Mesendoderm (in vitro differentiated cells): ENCODE data around the gene MBD6.
"Not testable (repeated sequence)": the region's sequence is repeated elsewhere in the genome, so short reads cannot be mapped to it uniquely, and the experiment has no call there.

Experiments
- DNase-seq: peaks from one replicate; pipeline ENCODE4 v3.0.0; 2013
- H2AK5ac ChIP-seq: 2 replicates; pipeline ENCODE4 v1.6.1; 2013; ENCODE audit warnings: low read length, inconsistent platforms
- H2BK120ac ChIP-seq: 2 replicates; pipeline ENCODE4 v1.6.1; 2013; ENCODE audit warnings: low read depth, mild to moderate bottlenecking, low read length, moderate library complexity, mixed read lengths
- H2BK15ac ChIP-seq: replicated peaks from 2 replicates; pipeline ENCODE4 v1.6.1; 2013; ENCODE audit warnings: low read depth, mild to moderate bottlenecking, moderate library complexity
- H2BK5ac ChIP-seq: 2 replicates; pipeline ENCODE4 v1.6.1; 2013; ENCODE audit warnings: low read length, inconsistent platforms
- H3K18ac ChIP-seq: 2 replicates; pipeline ENCODE4 v1.6.1; 2013; ENCODE audit warnings: mild to moderate bottlenecking, low read length, mixed read lengths
- H3K23ac ChIP-seq: one replicate; pipeline ENCODE4 v1.6.1; 2013; ENCODE audit warnings: low read length
- H3K27ac ChIP-seq: 2 replicates; pipeline ENCODE4 v1.5.1; 2013; ENCODE audit warnings: low read depth, mild to moderate bottlenecking, inconsistent platforms, low read length, moderate library complexity
- H3K27me3 ChIP-seq: 2 replicates; pipeline ENCODE4 v1.6.1; 2013; ENCODE audit warnings: low read length, control low read depth, mild to moderate bottlenecking, inconsistent platforms; ENCODE audit not compliant: insufficient read depth, poor library complexity
- H3K36me3 ChIP-seq: 2 replicates; pipeline ENCODE4 v1.6.1; 2013; ENCODE audit warnings: low read length, inconsistent platforms; ENCODE audit not compliant: control insufficient read depth, insufficient read depth
- H3K4ac ChIP-seq: one replicate; pipeline ENCODE4 v1.6.1; 2013; ENCODE audit warnings: low read depth, mild to moderate bottlenecking, low read length, moderate library complexity
- H3K4me1 ChIP-seq: 2 replicates; pipeline ENCODE4 v1.6.1; 2013; ENCODE audit warnings: low read depth, low read length, inconsistent platforms; ENCODE audit not compliant: control insufficient read depth
- H3K4me2 ChIP-seq: 2 replicates; pipeline ENCODE4 v1.6.1; 2013; ENCODE audit warnings: low read length
- H3K4me3 ChIP-seq: 2 replicates; pipeline ENCODE4 v1.5.1; 2013; ENCODE audit warnings: mild to moderate bottlenecking, low read length
- H3K56ac ChIP-seq: one replicate; pipeline ENCODE4 v1.6.1; 2013; ENCODE audit warnings: low read length
- H3K79me1 ChIP-seq: 2 replicates; pipeline ENCODE4 v1.6.1; 2013; ENCODE audit warnings: low read length, inconsistent platforms
- H3K79me2 ChIP-seq: 2 replicates; pipeline ENCODE4 v1.6.1; 2013; ENCODE audit warnings: mild to moderate bottlenecking, low read length; ENCODE audit not compliant: control insufficient read depth, insufficient read depth
- H3K9ac ChIP-seq: 2 replicates; pipeline ENCODE4 v1.6.1; 2013; ENCODE audit warnings: low read length, inconsistent platforms
- H4K5ac ChIP-seq: one replicate; pipeline ENCODE4 v1.6.1; 2013; ENCODE audit warnings: low read length
- H4K8ac ChIP-seq: one replicate; pipeline ENCODE4 v1.6.1; 2013; ENCODE audit warnings: low read depth, mild to moderate bottlenecking, control low read depth, low read length, moderate library complexity
- WGBS: extraction: QIAGEN DNeasy Blood & Tissue Kit; methylation state at CpG from one replicate; pipeline ENCODE4 v1.1.7; 2013; ENCODE audit warnings: low lambda C conversion rate, missing lambda C conversion rate; ENCODE audit not compliant: insufficient coverage; ENCODE audit errors: extremely low coverage; 5-methylcytosine and 5-hydroxymethylcytosine counted together

The MBD6 gene

GRCh38 chr12:57517718-57518117, 4.9 kb upstream of the MBD6 start:
- not testable (repeated sequence) for H2BK5ac ChIP-seq, H3K4me3 ChIP-seq, H3K18ac ChIP-seq, H2BK15ac ChIP-seq, H3K9ac ChIP-seq, H4K5ac ChIP-seq, H2BK120ac ChIP-seq, H3K79me2 ChIP-seq, H3K4ac ChIP-seq, H3K4me1 ChIP-seq, H3K4me2 ChIP-seq, H3K56ac ChIP-seq, H3K27ac ChIP-seq, H3K27me3 ChIP-seq, H2AK5ac ChIP-seq, H3K23ac ChIP-seq, H4K8ac ChIP-seq, DNase-seq, H3K79me1 ChIP-seq
- no CpG with 5 or more reads among the region's 10 CpGs for WGBS
- H3K36me3 ChIP-seq = peaks cover 28% of the 10 kb centered on the region

- Histone ChIP-seq H3K79me1 (peaks cover 6% of the 10 kb centered on the region), H3K4me3 (no peak overlapping the region), H3K36me3 (peaks cover 25% of the 10 kb centered on the region), H3K79me2 (peaks cover 5% of the 10 kb centered on the region), H3K23ac (no peak overlapping the region), H4K8ac (no peak overlapping the region), H3K56ac (no peak overlapping the region), H2AK5ac (no peak overlapping the region), H3K4me1 (peaks cover 6% of the 10 kb centered on the region), H3K18ac (no peak overlapping the region), H3K9ac (peak overlapping the region; percentile 33), H2BK120ac (no peak overlapping the region), H3K27ac (no peak overlapping the region), H2BK15ac (no peak overlapping the region), H3K27me3 (no peaks in the 10 kb centered on the region), H4K5ac (no peak overlapping the region), H3K4me2 (peak overlapping the region; percentile 11), H2BK5ac (no peak overlapping the region), H3K4ac (no peak overlapping the region)
- no CpG with 5 or more reads among the region's 8 CpGs for WGBS
- no peak for DNase-seq
Measured at GRCh38 chr12:57518176-57518919, 4.3 kb upstream of the MBD6 start.

GRCh38 chr12:57518920-57519795, 3.5 kb upstream of the MBD6 start:
- Histone ChIP-seq H3K4me1 (peaks cover 9% of the 10 kb centered on the region), H3K4me2 (peak overlapping the region; percentile 28), H3K36me3 (peaks cover 25% of the 10 kb centered on the region), H2BK5ac (no peak overlapping the region), H4K8ac (no peak overlapping the region), H3K18ac (peak overlapping the region; percentile 1), H3K27me3 (no peaks in the 10 kb centered on the region), H4K5ac (no peak overlapping the region), H3K56ac (peak overlapping the region; percentile 82), H3K4ac (peak overlapping the region; percentile 6), H3K9ac (peak overlapping the region; percentile 75), H3K79me1 (peaks cover 8% of the 10 kb centered on the region), H2BK15ac (no peak overlapping the region), H3K27ac (peak overlapping the region; percentile 86), H2BK120ac (no peak overlapping the region), H2AK5ac (no peak overlapping the region), H3K79me2 (peaks cover 5% of the 10 kb centered on the region), H3K23ac (no peak overlapping the region), H3K4me3 (peak overlapping the region; percentile 67)
- no CpG with 5 or more reads among the region's 7 CpGs for whole genome bisulfite sequencing
- DNase-seq = peak; percentile 85

GRCh38 chr12:57519796-57520052, 2.9 kb upstream of the MBD6 start:
- Histone ChIP-seq H2BK5ac (peak overlapping the region; percentile 1), H3K27ac (peak overlapping the region; percentile 86), H3K27me3 (no peaks in the 10 kb centered on the region), H3K56ac (peak overlapping the region; percentile 82), H3K18ac (peak overlapping the region; percentile 1), H2AK5ac (no peak overlapping the region), H3K79me2 (peaks cover 5% of the 10 kb centered on the region), H3K4me1 (peaks cover 9% of the 10 kb centered on the region), H2BK15ac (no peak overlapping the region), H3K4ac (peak overlapping the region; percentile 6), H3K23ac (no peak overlapping the region), H3K79me1 (peaks cover 11% of the 10 kb centered on the region), H2BK120ac (no peak overlapping the region), H4K8ac (no peak overlapping the region), H3K4me3 (peak overlapping the region; percentile 67), H3K36me3 (peaks cover 22% of the 10 kb centered on the region), H3K9ac (peak overlapping the region; percentile 75), H4K5ac (no peak overlapping the region), H3K4me2 (peak overlapping the region; percentile 28)
- no peak for DNase-seq
- no CpG with 5 or more reads among the region's 8 CpGs for WGBS

GRCh38 chr12:57520053-57520818, 2.4 kb upstream of the MBD6 start, which contains the start of gene DDIT3:
TSS of gene DDIT3 (minus strand) at chr12:57520514. CDS start at chr12:57517406, 3,108 bp downstream.
- WGBS = no CpG with 5 or more reads among the region's 52 CpGs
- peak within 1 kb of the TSS; percentile 33 for H3K18ac ChIP-seq
- peak; percentile 99 for DNase-seq
- peaks cover 9% of the 10 kb centered on the region for H3K4me1 ChIP-seq
- peaks cover 5% of the 10 kb centered on the region for H3K79me2 ChIP-seq
- peak within 1 kb of the TSS; percentile 6 for H3K4ac ChIP-seq
- H3K4me3 ChIP-seq = peak within 1 kb of the TSS; percentile 67
- H2AK5ac ChIP-seq = no peak within 1 kb of the TSS
- peak within 1 kb of the TSS; percentile 92 for H4K8ac ChIP-seq
- peak within 1 kb of the TSS; percentile 90 for H3K56ac ChIP-seq
- peak within 1 kb of the TSS; percentile 88 for H3K9ac ChIP-seq
- H3K4me2 ChIP-seq = peak within 1 kb of the TSS; percentile 85
- no peaks in the 10 kb centered on the region for H3K27me3 ChIP-seq
- peak within 1 kb of the TSS; percentile 1 for H2BK5ac ChIP-seq
- H3K23ac ChIP-seq = peak within 1 kb of the TSS; percentile 70
- H3K36me3 ChIP-seq = peaks cover 17% of the 10 kb centered on the region
- H4K5ac ChIP-seq = no peak within 1 kb of the TSS
- no peak within 1 kb of the TSS for H2BK15ac ChIP-seq
- peaks cover 11% of the 10 kb centered on the region for H3K79me1 ChIP-seq
- peak within 1 kb of the TSS; percentile 19 for H2BK120ac ChIP-seq
- peak within 1 kb of the TSS; percentile 86 for H3K27ac ChIP-seq
